CD4-positive, alpha-beta memory T cell (primary cell): ENCODE results near the gene NABP2. TPM values are rescaled to one million over a fixed set of nuclear protein-coding genes. Genes with fewer than 3 reads are reported as not detected.

ENCODE experiments used
- CTCF ChIA-PET: fragments of 350-600 bp; sonication (Branson Sonifier 250); formaldehyde crosslinking; loops from one replicate; lab custom pipeline; 2021; ENCODE audit warnings: inconsistent platforms; ENCODE audit not compliant: partially characterized antibody; lab: Charles Lee
- POLR2A ChIA-PET: fragments of 350-600 bp; sonication (Branson Sonifier 250); formaldehyde crosslinking; loops from one replicate; lab custom pipeline; 2021; ENCODE audit not compliant: partially characterized antibody; lab: Charles Lee
- DNase-seq, 5 donors: peaks; one replicate each; pipeline versions ENCODE4 v3.0.0 to v3.0.0-alpha.2; 2020 to 2022; ENCODE audit warnings: mixed read lengths in 1 of 5
- H3K27ac ChIP-seq: one replicate; pipeline ENCODE4 v1.7.0; 2013; ENCODE audit warnings: low read depth, low read length
- H3K27me3 ChIP-seq: 2 replicates; pipeline ENCODE4 v1.7.0; 2013; ENCODE audit warnings: mild to moderate bottlenecking, low read length, moderate library complexity; ENCODE audit not compliant: insufficient read depth
- H3K36me3 ChIP-seq: 2 replicates; pipeline ENCODE4 v1.7.0; 2013; ENCODE audit warnings: mild to moderate bottlenecking, low read length, moderate library complexity; ENCODE audit not compliant: insufficient read depth
- H3K4me1 ChIP-seq: 2 replicates; pipeline ENCODE4 v1.7.0; 2013; ENCODE audit warnings: mild to moderate bottlenecking, low read length, moderate library complexity; ENCODE audit not compliant: insufficient read depth
- H3K4me3 ChIP-seq, 2 donors: one replicate each; pipeline ENCODE4 v1.7.0; 2013; ENCODE audit warnings: low read length in 2 of 2, mild to moderate bottlenecking in 1 of 2
- H3K9me3 ChIP-seq, 2 donors: one replicate each; pipeline ENCODE4 v1.7.0; 2013; ENCODE audit warnings: low read length in 2 of 2, control low read depth in 1 of 2; ENCODE audit not compliant: control insufficient read depth in 1 of 2
- H3K27ac Mint-ChIP-seq, 7 donors: one replicate each; pipeline ENCODE4 v1.8.0; 2020 to 2021; ENCODE audit warnings: mixed read lengths in 7 of 7, mild to moderate bottlenecking in 6 of 7, inconsistent platforms in 3 of 7, moderate library complexity in 3 of 7
- H3K27me3 Mint-ChIP-seq, 2 donors: one replicate each; pipeline ENCODE4 v1.8.0; 2020 to 2021; ENCODE audit warnings: mixed read lengths in 2 of 2
- H3K36me3 Mint-ChIP-seq, 2 donors: one replicate each; pipeline ENCODE4 v1.8.0; 2020 to 2021; ENCODE audit warnings: mixed read lengths in 2 of 2, inconsistent platforms in 1 of 2, mild to moderate bottlenecking in 1 of 2
- H3K4me1 Mint-ChIP-seq, 4 donors: one replicate each; pipeline ENCODE4 v1.8.0; 2020 to 2021; ENCODE audit warnings: mixed read lengths in 4 of 4, mild to moderate bottlenecking in 1 of 4
- H3K4me3 Mint-ChIP-seq, 8 donors: one replicate each; pipeline ENCODE4 v1.8.0; 2020 to 2021; ENCODE audit warnings: mixed read lengths in 8 of 8, mild to moderate bottlenecking in 7 of 8, moderate library complexity in 6 of 8, inconsistent platforms in 3 of 8
- H3K9me3 Mint-ChIP-seq, 8 donors: one replicate each; pipeline ENCODE4 v1.8.0; 2020 to 2021; ENCODE audit warnings: mixed read lengths in 8 of 8, mild to moderate bottlenecking in 5 of 8, inconsistent platforms in 3 of 8, moderate library complexity in 1 of 8
- intact Hi-C: fragments of 100-400 bp; cut with micrococcal nuclease; formaldehyde crosslinking; loops from one replicate; pipeline ENCODE4 v1.15.1; 2023
- polyA plus RNA-seq, 2 donors: library from polyadenylated mRNA; unstranded; fragments of 300-500 nt; fragmentation: Illumina TruSeq; gene quantifications; one replicate each; pipeline ENCODE4 v1.2.3, GENCODE V29; 2021
- total RNA-seq, 2 experiments: library from RNA; stranded (reverse); gene quantifications; one replicate each; pipeline ENCODE4 v1.2.3, GENCODE V29; 2021

Gene NABP2
- total and polyA plus RNA-seq, 4 experiments from 2014 or later: 4.1 to 19.1 (median 10.8) TPM

- CTCF ChIA-PET: no interaction called here
- intact Hi-C loops: no loop called here
- DNase-seq: no peak
- H3K27ac Mint-ChIP-seq: peak overlapping the region in 1 of 7 donors; percentile 64
- no peak overlapping the region for H3K27ac ChIP-seq
- peaks cover 0 to 4% (median 0%) of the 10 kb centered on the region in 8 donors for H3K9me3 Mint-ChIP-seq
- no peak overlapping the region for H3K4me3 ChIP-seq
- H3K9me3 ChIP-seq: no peaks in the 10 kb centered on the region
- POLR2A ChIA-PET: interaction anchor here (1.3 kb wide), 1 partner anchor 23 kb away, joined by 3 read pairs; the partner anchor contains the start of gene RNF41
- H3K4me3 Mint-ChIP-seq: no peak overlapping the region
- H3K27me3 Mint-ChIP-seq: no peaks in the 10 kb centered on the region
- H3K27me3 ChIP-seq: no peaks in the 10 kb centered on the region
- no peaks in the 10 kb centered on the region for H3K4me1 ChIP-seq
- peaks cover 74% of the 10 kb centered on the region for H3K36me3 ChIP-seq
- no peaks in the 10 kb centered on the region for H3K4me1 Mint-ChIP-seq
- peaks cover 24 to 71% of the 10 kb centered on the region in 2 donors for H3K36me3 Mint-ChIP-seq
Measured at GRCh38 chr12:56244494-56244893, 20.4 kb downstream of the NABP2 start.

DNA sequence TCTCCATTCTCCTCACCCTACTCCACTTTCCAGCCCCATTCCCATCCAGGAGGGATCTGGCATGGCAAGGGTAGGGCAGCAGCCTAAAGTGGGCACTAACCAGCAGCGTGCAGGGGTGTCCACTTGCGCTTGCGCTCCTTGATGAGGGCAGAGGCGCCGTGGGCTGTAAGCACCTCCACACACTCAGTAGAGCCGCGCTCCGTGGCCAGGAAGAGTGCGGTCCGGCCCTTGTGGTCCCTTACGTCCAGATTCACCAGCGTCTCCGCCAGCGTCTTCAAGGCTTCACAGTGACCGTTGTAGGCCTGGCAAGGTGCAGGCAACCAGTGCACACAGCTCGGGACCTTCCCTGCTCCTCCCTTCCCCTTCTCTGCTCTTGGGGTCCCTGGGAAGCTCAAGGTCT is 23.8 kb downstream of the NABP2 start:
- Histone ChIP-seq H3K27ac (no peak overlapping the region), H3K9me3 (no peaks in the 10 kb centered on the region), H3K36me3 (peaks cover 68% of the 10 kb centered on the region), H3K4me3 (no peak overlapping the region), H3K4me1 (no peaks in the 10 kb centered on the region), H3K27me3 (no peaks in the 10 kb centered on the region)
- ChIA-PET CTCF (interaction anchor here (0.7 kb wide), 1 partner anchor 293 kb away, joined by 3 read pairs; no protein-coding TSS in a partner anchor), POLR2A (interaction anchor here (2.4 to 2.5 kb wide), 2 partner anchors 10 to 26 kb away, joined by 8 to 9 read pairs; partner anchors contain the start of genes ANKRD52 and RNF41)
- intact Hi-C loops: no loop called here
- Mint-ChIP-seq H3K27me3 (no peaks in the 10 kb centered on the region), H3K4me3 (no peak overlapping the region), H3K36me3 (peaks cover 37 to 60% of the 10 kb centered on the region in 2 donors), H3K9me3 (no peaks in the 10 kb centered on the region), H3K4me1 (no peaks in the 10 kb centered on the region), H3K27ac (no peak overlapping the region)
- DNase-seq: no peak

DNA sequence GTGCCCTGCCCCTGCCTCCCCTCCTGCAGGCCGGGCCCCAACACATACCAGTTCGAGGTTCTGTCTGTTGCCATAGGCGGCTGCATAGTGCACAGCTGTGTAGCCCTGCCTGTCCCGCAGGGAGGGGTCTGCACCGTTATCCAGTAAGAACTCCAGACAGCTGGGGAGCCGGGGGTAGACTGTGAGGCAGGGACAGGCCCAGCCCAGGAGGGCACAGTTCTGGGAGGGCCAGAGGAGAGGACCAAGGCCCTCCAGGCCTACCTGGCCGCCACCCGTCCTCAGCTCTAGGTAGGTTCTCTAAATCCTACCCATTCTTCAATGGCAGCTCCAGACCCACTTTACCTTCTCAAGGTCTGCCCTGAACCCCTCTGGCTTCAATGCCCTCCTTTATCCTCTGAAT is 24.6 kb downstream of the NABP2 start:
- H3K27me3 Mint-ChIP-seq: no peaks in the 10 kb centered on the region
- ChIA-PET CTCF (no interaction called here), POLR2A (interaction anchor here (1.4 to 1.9 kb wide), 2 partner anchors 9 to 27 kb away, joined by 5 to 6 read pairs; partner anchors contain the start of genes ANKRD52 and RNF41)
- Histone ChIP-seq H3K4me3 (no peak overlapping the region), H3K27me3 (no peaks in the 10 kb centered on the region), H3K36me3 (peaks cover 68% of the 10 kb centered on the region), H3K4me1 (no peaks in the 10 kb centered on the region), H3K9me3 (no peaks in the 10 kb centered on the region), H3K27ac (no peak overlapping the region)
- peaks cover 43 to 61% of the 10 kb centered on the region in 2 donors for H3K36me3 Mint-ChIP-seq
- no peak overlapping the region for H3K4me3 Mint-ChIP-seq
- DNase-seq: no peak
- intact Hi-C loops: no loop called here
- no peak overlapping the region for H3K27ac Mint-ChIP-seq
- no peaks in the 10 kb centered on the region for H3K4me1 Mint-ChIP-seq
- H3K9me3 Mint-ChIP-seq: no peaks in the 10 kb centered on the region

GRCh38 chr12:56252649-56253048 is 28.5 kb downstream of the NABP2 start:
- H3K27ac ChIP-seq: no peak overlapping the region
- Mint-ChIP-seq H3K9me3 (no peaks in the 10 kb centered on the region), H3K27ac (peak overlapping the region in 1 of 7 donors; percentile 42), H3K27me3 (no peaks in the 10 kb centered on the region), H3K4me1 (peaks cover 8 to 15% (median 13%) of the 10 kb centered on the region in 4 donors), H3K4me3 (no peak overlapping the region), H3K36me3 (peaks cover 42 to 59% of the 10 kb centered on the region in 2 donors)
- H3K4me3 ChIP-seq: no peak overlapping the region
- CTCF ChIA-PET: interaction anchor here (1.1 kb wide), 1 partner anchor 14 kb away, joined by 3 read pairs; the partner anchor contains the start of gene COQ10A
- intact Hi-C loops: no loop called here
- H3K27me3 ChIP-seq: no peaks in the 10 kb centered on the region
- H3K36me3 ChIP-seq: peaks cover 61% of the 10 kb centered on the region
- POLR2A ChIA-PET: interaction anchor here (0.9 kb wide), 1 partner anchor 31 kb away, joined by 3 read pairs; the partner anchor contains the start of gene RNF41
- H3K4me1 ChIP-seq: peaks cover 17% of the 10 kb centered on the region
- no peaks in the 10 kb centered on the region for H3K9me3 ChIP-seq
- DNase-seq: no peak

DNA sequence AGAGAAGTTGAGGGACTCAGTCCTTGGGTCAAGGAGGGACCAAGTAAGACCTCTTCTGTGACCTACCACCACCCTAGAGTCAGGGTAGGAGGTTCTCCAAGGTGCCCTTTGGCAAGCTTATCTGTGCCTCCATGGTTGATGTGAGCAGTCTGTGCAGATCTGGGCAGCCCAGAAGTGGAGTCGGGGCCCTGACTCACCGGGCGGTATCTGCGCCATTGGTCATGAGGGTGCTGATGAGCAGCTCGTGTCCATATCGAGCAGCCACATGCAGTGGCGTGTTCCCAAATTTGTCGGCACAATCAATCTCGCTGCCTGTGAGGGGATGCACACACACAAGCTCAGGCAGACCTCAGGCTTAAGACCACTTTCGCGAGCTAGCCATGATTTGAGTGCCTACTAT is 28.9 kb downstream of the NABP2 start:
- H3K4me1 ChIP-seq: peaks cover 17% of the 10 kb centered on the region
- no peak for DNase-seq
- no peak overlapping the region for H3K27ac Mint-ChIP-seq
- intact Hi-C loops: no loop called here
- H3K27me3 ChIP-seq: no peaks in the 10 kb centered on the region
- peaks cover 40 to 56% of the 10 kb centered on the region in 2 donors for H3K36me3 Mint-ChIP-seq
- ChIA-PET POLR2A (interaction anchor here (0.9 to 1.1 kb wide), 2 partner anchors 32 to 133 kb away, joined by 3 read pairs; partner anchors contain the start of gene RNF41), CTCF (interaction anchor here (1.1 kb wide), 1 partner anchor 13 kb away, joined by 3 read pairs; the partner anchor contains the start of gene COQ10A)
- H3K36me3 ChIP-seq: peaks cover 56% of the 10 kb centered on the region
- H3K9me3 ChIP-seq: no peaks in the 10 kb centered on the region
- H3K4me3 Mint-ChIP-seq: no peak overlapping the region
- H3K4me3 ChIP-seq: no peak overlapping the region
- H3K4me1 Mint-ChIP-seq: peaks cover 8 to 16% (median 13%) of the 10 kb centered on the region in 4 donors
- no peaks in the 10 kb centered on the region for H3K9me3 Mint-ChIP-seq
- no peaks in the 10 kb centered on the region for H3K27me3 Mint-ChIP-seq
- H3K27ac ChIP-seq: no peak overlapping the region

DNA sequence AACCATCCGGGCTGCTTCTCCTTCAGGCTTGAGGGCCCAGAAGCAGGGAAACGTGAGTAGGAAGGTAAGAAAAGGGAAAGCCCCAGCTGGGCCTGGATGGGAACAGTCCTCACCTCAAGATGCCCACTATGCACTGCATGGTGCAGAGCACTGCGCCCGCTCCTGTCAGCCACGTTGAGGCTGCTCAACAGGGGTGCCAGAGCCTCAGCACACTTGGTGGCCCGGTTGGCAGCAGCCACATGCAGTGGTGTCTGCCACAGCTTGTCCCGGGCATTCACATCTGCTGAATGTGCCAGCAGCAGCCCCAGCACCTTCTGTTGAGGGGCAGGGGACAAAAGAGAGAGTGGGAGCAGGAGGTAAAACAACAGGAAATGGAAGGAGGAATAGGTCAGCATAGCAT is 31.5 kb downstream of the NABP2 start:
- CTCF ChIA-PET: interaction anchor here (1.6 to 5.5 kb wide), 2 partner anchors 12 to 34 kb away, joined by 3 to 36 read pairs; partner anchors contain the start of genes COQ10A and RNF41
- H3K4me3 ChIP-seq: no peak overlapping the region
- H3K9me3 Mint-ChIP-seq: no peaks in the 10 kb centered on the region
- H3K27me3 Mint-ChIP-seq: no peaks in the 10 kb centered on the region
- peak overlapping the region in 2 of 8 donors; percentile 1 to 44 for H3K4me3 Mint-ChIP-seq
- POLR2A ChIA-PET: interaction anchor here (1.0 to 5.1 kb wide), 4 partner anchors 12 to 61 kb away, joined by 3 to 30 read pairs (median 6); partner anchors contain the start of genes CNPY2 and RNF41
- DNase-seq: no peak
- H3K27ac ChIP-seq: no peak overlapping the region
- peak overlapping the region in 2 of 7 donors; percentile 32 to 37 for H3K27ac Mint-ChIP-seq
- H3K27me3 ChIP-seq: no peaks in the 10 kb centered on the region
- intact Hi-C loops: no loop called here
- peaks cover 35 to 50% of the 10 kb centered on the region in 2 donors for H3K36me3 Mint-ChIP-seq
- H3K9me3 ChIP-seq: no peaks in the 10 kb centered on the region
- peaks cover 13 to 27% (median 18%) of the 10 kb centered on the region in 4 donors for H3K4me1 Mint-ChIP-seq
- H3K4me1 ChIP-seq: peaks cover 21% of the 10 kb centered on the region
- H3K36me3 ChIP-seq: peaks cover 41% of the 10 kb centered on the region

- Histone ChIP-seq H3K4me1 (peaks cover 21% of the 10 kb centered on the region), H3K27ac (peak overlapping the region; percentile 81), H3K4me3 (no peak overlapping the region), H3K36me3 (peaks cover 41% of the 10 kb centered on the region), H3K27me3 (no peaks in the 10 kb centered on the region), H3K9me3 (no peaks in the 10 kb centered on the region)
- intact Hi-C loops: no loop called here
- Mint-ChIP-seq H3K27ac (peak overlapping the region in 5 of 7 donors; percentile 32 to 83 (median 59)), H3K27me3 (no peaks in the 10 kb centered on the region), H3K4me3 (peak overlapping the region; percentile 81 to 86 (median 83)), H3K36me3 (peaks cover 35 to 47% of the 10 kb centered on the region in 2 donors), H3K9me3 (no peaks in the 10 kb centered on the region), H3K4me1 (peaks cover 13 to 31% (median 18%) of the 10 kb centered on the region in 4 donors)
- POLR2A ChIA-PET: interaction anchor here (0.6 to 5.1 kb wide), 11 partner anchors 11 to 856 kb away, joined by 3 to 38 read pairs (median 4); partner anchors contain the start of genes CNPY2, COQ10A, ORMDL2 and RNF41
- DNase-seq: no peak
- CTCF ChIA-PET: interaction anchor here (1.3 to 5.5 kb wide), 5 partner anchors 11 to 208 kb away, joined by 3 to 36 read pairs (median 10); partner anchors contain the start of genes COQ10A, RNF41, SMARCC2 and ZC3H10
Measured at GRCh38 chr12:56256326-56256960, 32.3 kb downstream of the NABP2 start.
